GM19328 (cell line): ENCODE measurements around the gene PPP2R2D.
"Not testable (repeated sequence)": the region's sequence is repeated elsewhere in the genome, so short reads cannot be mapped to it uniquely, and the experiment has no call there.

Source experiments
- ATAC-seq: cut with Tn5 transposase; IDR thresholded peaks from one replicate; pipeline ENCODE4 v1.9.1; 2021; ENCODE audit warnings: mild to moderate bottlenecking, moderate library complexity; ENCODE audit not compliant: unreplicated experiment

PPP2R2D gene

GRCh38 chr10:131944976-131945695 lies 44.3 kb downstream of the PPP2R2D start:
- no peak for ATAC-seq

GRCh38 chr10:131946321-131946751 lies 45.5 kb downstream of the PPP2R2D start:
- no peak for ATAC-seq

- no peak for ATAC-seq
These were observed 46.1 kb downstream of the PPP2R2D start for GRCh38 chr10:131946880-131947279.

GRCh38 chr10:131947631-131948347 lies 47.0 kb downstream of the PPP2R2D start:
- no peak for ATAC-seq

- no peak for ATAC-seq
These were observed 47.7 kb downstream of the PPP2R2D start for GRCh38 chr10:131948501-131948900.

GRCh38 chr10:131949041-131949862 lies 48.4 kb downstream of the PPP2R2D start:
- no peak for ATAC-seq

- not testable (repeated sequence) for ATAC-seq
These were observed 49.1 kb downstream of the PPP2R2D start for GRCh38 chr10:131949908-131950307.

GRCh38 chr10:131954356-131954965 lies 53.7 kb downstream of the PPP2R2D start:
- ATAC-seq, result no peak

- no peak for ATAC-seq
These were observed 55.0 kb downstream of the PPP2R2D start for GRCh38 chr10:131955591-131956340.

GRCh38 chr10:131959841-131960240 lies 59.0 kb downstream of the PPP2R2D start:
- no peak for ATAC-seq

- ATAC-seq, result no peak
These were observed 59.8 kb downstream of the PPP2R2D start for GRCh38 chr10:131960631-131961046.

GRCh38 chr10:131961047-131961776 lies 60.4 kb downstream of the PPP2R2D start:
- ATAC-seq, result no peak

- ATAC-seq, result no peak
These were observed 61.2 kb downstream of the PPP2R2D start for GRCh38 chr10:131961777-131962662.

- ATAC-seq, result no peak
These were observed 62.5 kb downstream of the PPP2R2D start for GRCh38 chr10:131963350-131963749.

GRCh38 chr10:131963811-131964210 lies 63.0 kb downstream of the PPP2R2D start:
- no peak for ATAC-seq

GRCh38 chr10:131964298-131964697 lies 63.5 kb downstream of the PPP2R2D start:
- no peak for ATAC-seq

- no peak for ATAC-seq
These were observed 68.1 kb downstream of the PPP2R2D start for GRCh38 chr10:131968949-131969348.

GRCh38 chr10:131970946-131971345 lies 70.1 kb downstream of the PPP2R2D start:
- no peak for ATAC-seq

GRCh38 chr10:131971591-131971990 lies 70.8 kb downstream of the PPP2R2D start:
- ATAC-seq, result no peak
